ENCODE data around the gene GALNT2.
A peak's percentile ranks its signal among the peaks of the same experiment; 100 is the strongest.

GALNT2 gene

DNA sequence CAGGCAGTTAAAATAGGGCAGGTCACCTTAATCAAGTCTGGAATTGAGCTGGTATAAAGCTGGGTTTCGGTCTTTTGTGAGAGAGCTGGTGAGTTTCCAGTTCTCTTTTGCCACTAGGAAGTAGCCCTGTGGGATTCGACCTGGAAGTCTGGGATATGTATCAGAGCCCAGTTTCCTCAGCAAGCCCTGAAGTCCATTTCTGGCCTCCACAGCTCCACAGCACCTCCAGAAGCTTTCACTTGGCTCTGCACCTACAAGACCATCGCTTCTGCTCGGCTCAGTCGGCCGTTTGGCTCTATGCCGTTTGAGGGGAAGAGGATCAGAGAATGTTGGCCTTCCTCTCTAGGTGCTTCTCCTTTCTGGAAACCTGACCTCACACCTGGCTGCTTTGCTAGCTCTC lies 148.0 kb downstream of the GALNT2 start:
- H3K4me1 ChIP-seq: peaks cover 100% of the 10 kb centered on the region
- H3K27me3 ChIP-seq: no peaks in the 10 kb centered on the region
- peaks cover 72% of the 10 kb centered on the region for H3K36me3 ChIP-seq
- no peaks in the 10 kb centered on the region for H3K9me3 ChIP-seq
- H3K27ac ChIP-seq: peak overlapping the region; percentile 65
- peak overlapping the region; percentile 11; the same call in 1 of the 2 replicates for H3K4me3 ChIP-seq
- peak overlapping the region; percentile 61 for H3K9ac ChIP-seq
- peak overlapping the region; percentile 90 for H3K4me2 ChIP-seq
- no peak for TF ChIP-seq Cebpa-rat (IDR thresholded peaks at IDR 0.05)
- H4K20me1 ChIP-seq: peaks cover 94% of the 10 kb centered on the region

DNA sequence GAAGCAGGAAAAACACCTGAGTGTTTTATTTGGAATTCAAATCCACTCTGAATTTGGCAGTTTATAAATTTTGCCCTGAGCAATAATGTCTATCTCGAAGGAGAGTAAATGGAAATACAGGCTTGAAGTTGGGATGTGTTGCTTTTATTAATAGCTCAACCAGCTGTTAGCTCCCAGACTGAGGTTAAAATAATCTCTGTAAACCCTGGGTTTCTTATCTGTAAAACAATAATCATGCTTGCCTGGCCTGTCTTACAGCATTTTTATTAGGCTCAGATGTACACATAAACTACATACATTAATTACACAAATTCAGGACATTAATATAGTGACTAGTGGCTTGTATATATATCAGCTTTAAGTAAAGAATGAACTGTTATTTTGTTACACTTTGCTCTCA lies 148.5 kb downstream of the GALNT2 start:
- H3K9ac ChIP-seq: peak overlapping the region; percentile 61; the same call in 1 of the 2 replicates
- H3K4me3 ChIP-seq: peak overlapping the region; percentile 11; the same call in 1 of the 2 replicates
- TF ChIP-seq Cebpa-rat (IDR thresholded peaks at IDR 0.05): no peak
- H3K9me3 ChIP-seq: no peaks in the 10 kb centered on the region
- peak overlapping the region; percentile 65 for H3K27ac ChIP-seq
- peak overlapping the region; percentile 90 for H3K4me2 ChIP-seq
- H4K20me1 ChIP-seq: peaks cover 94% of the 10 kb centered on the region
- no peaks in the 10 kb centered on the region for H3K27me3 ChIP-seq
- peaks cover 74% of the 10 kb centered on the region for H3K36me3 ChIP-seq
- peaks cover 100% of the 10 kb centered on the region for H3K4me1 ChIP-seq

DNA sequence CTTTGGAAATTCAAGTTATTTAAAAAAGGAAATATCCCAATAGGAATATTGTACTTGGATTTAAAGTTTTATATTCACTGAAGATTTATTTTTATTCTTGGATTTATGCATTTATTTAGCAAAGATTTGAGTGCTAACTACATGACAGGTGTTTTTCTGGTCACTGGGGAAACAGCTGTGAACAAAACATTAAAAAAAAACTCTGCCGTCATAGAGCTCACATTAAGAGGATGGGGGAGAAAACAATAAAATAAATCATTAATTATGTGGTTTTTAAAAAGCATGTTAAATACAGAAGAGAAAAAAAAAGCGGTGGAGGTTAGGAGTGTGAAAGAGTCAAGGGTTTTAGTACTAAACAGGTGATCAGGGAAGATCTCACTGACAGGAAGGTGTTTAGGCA lies 149.9 kb downstream of the GALNT2 start:
- no peaks in the 10 kb centered on the region for H3K9me3 ChIP-seq
- H4K20me1 ChIP-seq: peaks cover 94% of the 10 kb centered on the region
- no peak overlapping the region for H3K9ac ChIP-seq
- no peak overlapping the region for H3K4me3 ChIP-seq
- H3K36me3 ChIP-seq: peaks cover 64% of the 10 kb centered on the region
- peak overlapping the region; percentile 90; the same call in 1 of the 2 replicates for H3K4me2 ChIP-seq
- 0 out of 2 replicates have a peak overlapping the region, but pooled peaks have one; percentile 42 for H3K27ac ChIP-seq
- TF ChIP-seq Cebpa-rat (IDR thresholded peaks at IDR 0.05): no peak
- no peaks in the 10 kb centered on the region for H3K27me3 ChIP-seq
- H3K4me1 ChIP-seq: peaks cover 100% of the 10 kb centered on the region

DNA sequence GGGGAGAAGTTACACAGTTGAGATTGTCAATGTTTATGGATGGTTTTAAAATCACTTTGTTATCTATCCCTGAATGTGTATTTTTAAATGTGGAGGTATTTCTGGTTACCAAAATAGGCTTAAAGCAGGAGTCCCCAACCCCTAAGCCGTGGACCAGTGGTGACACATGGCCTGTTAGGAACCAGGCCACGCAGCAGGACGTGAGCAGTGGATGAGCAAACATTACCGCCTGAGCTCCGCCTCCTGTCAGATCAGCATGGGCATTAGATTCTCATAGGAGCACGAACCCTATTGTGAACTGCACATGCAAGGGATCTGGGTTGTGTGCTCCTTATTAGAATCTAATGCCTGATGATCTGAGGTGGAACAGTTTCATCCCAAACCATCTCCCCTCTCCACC lies 151.6 kb downstream of the GALNT2 start:
- H3K27me3 ChIP-seq: no peaks in the 10 kb centered on the region
- H3K4me3 ChIP-seq: no peak overlapping the region
- peak overlapping the region; percentile 74 for H3K4me2 ChIP-seq
- H3K27ac ChIP-seq: no peak overlapping the region
- no peak for TF ChIP-seq Cebpa-rat (IDR thresholded peaks at IDR 0.05)
- H4K20me1 ChIP-seq: peaks cover 96% of the 10 kb centered on the region
- H3K4me1 ChIP-seq: peaks cover 99% of the 10 kb centered on the region
- peaks cover 70% of the 10 kb centered on the region for H3K36me3 ChIP-seq
- no peak overlapping the region for H3K9ac ChIP-seq
- no peaks in the 10 kb centered on the region for H3K9me3 ChIP-seq

DNA sequence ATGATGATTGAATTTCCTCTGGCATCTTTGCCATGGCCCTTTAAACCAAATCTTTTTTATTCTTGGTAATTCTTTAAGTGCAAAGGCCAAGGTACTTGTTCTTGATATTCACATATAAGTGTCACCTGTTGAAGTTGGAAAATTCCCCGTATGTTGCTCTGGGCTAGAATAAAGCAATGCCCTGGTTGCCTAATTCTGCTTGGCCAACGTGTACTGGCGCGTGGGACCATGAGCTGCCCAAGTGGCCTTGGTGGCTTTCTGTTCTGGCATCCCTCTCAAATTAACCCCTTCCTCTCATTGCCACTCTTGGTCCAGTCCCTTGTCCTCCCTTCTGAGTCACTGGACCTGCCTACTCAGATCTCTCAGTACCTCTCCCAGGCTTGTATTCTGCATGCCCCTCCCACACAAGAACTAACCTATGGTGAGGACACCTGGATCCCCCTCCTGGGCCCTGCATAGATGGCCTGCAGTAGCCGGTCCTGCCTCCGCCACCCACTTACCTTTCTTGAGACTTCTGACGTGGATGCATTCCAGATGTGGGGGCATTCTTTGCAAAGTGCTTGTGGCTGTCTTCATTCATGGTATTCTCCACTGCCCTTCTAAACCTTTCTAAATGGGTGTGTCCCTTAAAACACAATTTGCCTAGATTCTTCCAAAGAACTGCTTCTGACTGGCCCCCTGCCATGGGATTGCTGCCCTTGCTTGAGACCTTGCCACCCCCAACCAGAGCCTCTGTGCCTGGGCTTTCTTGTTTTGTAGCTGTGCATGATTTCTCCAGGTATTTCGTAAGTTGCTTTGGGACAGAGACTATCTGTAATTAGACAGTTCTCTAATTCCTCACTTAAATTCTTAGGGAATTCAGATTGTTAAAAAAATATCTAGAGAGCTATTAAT lies 152.4 kb downstream of the GALNT2 start:
- Histone ChIP-seq H3K4me2 (peak overlapping the region; percentile 74), H3K27ac (peak overlapping the region; percentile 35; the same call in 1 of the 2 replicates), H3K4me3 (no peak overlapping the region), H3K36me3 (peaks cover 72% of the 10 kb centered on the region), H3K9me3 (no peaks in the 10 kb centered on the region), H3K9ac (no peak overlapping the region), H4K20me1 (peaks cover 99% of the 10 kb centered on the region), H3K27me3 (no peaks in the 10 kb centered on the region), H3K4me1 (peaks cover 98% of the 10 kb centered on the region)
- TF ChIP-seq Cebpa-rat (IDR thresholded peaks at IDR 0.05): no peak

DNA sequence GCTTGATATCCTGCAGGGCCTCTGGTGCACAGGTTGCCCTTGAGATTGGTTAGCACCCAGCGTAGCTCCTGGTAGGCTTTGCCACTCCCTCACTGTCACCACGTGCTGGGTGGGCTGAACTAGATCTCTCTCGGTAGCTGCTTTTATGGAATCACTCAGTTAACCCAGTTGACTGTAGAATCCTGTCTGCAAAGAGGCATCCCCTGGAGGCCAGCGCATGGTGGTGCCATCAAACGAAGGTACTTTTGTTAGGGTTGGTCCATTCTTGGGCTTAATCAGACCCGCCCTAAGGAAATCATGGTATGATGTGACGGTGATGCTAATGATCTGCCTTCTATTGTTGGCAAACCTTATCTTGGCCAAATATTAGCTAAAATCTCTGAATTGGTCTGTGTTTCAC lies 153.4 kb downstream of the GALNT2 start:
- H3K4me1 ChIP-seq: peaks cover 91% of the 10 kb centered on the region

DNA sequence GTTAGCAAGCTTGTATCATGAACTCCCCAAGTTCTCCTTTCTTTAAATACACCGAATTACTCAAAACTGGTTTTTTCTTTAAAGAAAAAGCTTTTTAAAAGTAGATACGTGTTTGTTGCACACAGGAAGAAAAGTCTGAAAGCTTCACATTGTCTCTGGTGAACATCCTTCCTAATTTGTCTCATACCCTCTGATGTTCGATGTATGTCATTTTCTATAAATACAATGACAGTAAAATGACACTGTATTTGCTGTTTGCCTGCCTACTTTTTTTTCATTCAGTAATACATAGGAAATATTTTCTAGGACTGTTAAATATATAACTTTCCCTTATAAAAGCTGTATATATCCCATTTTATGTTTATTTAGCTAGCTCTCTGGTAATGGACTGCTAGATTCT lies 153.9 kb downstream of the GALNT2 start:
- H3K36me3 ChIP-seq: peaks cover 70% of the 10 kb centered on the region
- peak overlapping the region; percentile 34; the same call in 1 of the 2 replicates for H3K27ac ChIP-seq
- no peak overlapping the region for H3K4me3 ChIP-seq
- no peak overlapping the region for H3K9ac ChIP-seq
- H3K4me1 ChIP-seq: peaks cover 87% of the 10 kb centered on the region
- peak overlapping the region; percentile 74 for H3K4me2 ChIP-seq
- H3K9me3 ChIP-seq: no peaks in the 10 kb centered on the region
- no peak for TF ChIP-seq Cebpa-rat (IDR thresholded peaks at IDR 0.05)
- H3K27me3 ChIP-seq: no peaks in the 10 kb centered on the region
- peaks cover 99% of the 10 kb centered on the region for H4K20me1 ChIP-seq

More for the DNA sequence above, 153.4 kb downstream of the GALNT2 start:
- TF ChIP-seq Cebpa-rat (IDR thresholded peaks at IDR 0.05): no peak
- Histone ChIP-seq H3K27me3 (no peaks in the 10 kb centered on the region), H3K36me3 (peaks cover 70% of the 10 kb centered on the region), H3K4me2 (peak overlapping the region; percentile 74), H4K20me1 (peaks cover 99% of the 10 kb centered on the region), H3K27ac (peak overlapping the region; percentile 34; the same call in 1 of the 2 replicates), H3K9me3 (no peaks in the 10 kb centered on the region), H3K4me3 (no peak overlapping the region), H3K9ac (no peak overlapping the region)

DNA sequence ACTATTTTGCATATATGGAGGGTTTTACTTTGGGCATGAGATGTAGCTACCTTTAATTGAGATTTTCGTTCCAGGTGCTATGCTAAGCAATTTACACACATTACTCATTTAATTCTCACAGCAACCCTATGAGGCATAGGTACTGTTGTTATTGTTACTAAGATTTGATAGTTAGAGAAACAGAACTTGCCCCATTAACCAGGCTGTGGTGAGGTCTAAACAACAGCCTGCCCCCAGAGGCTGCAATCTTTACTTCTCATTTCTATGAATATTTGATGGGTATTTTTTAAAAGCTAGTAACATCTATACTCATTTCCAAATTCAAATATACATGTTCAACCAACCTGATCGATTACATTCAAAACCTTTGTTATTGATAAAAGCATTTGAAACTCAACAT lies 155.6 kb downstream of the GALNT2 start:
- peaks cover 73% of the 10 kb centered on the region for H3K4me1 ChIP-seq
- peak overlapping the region; percentile 35 for H3K4me2 ChIP-seq
- TF ChIP-seq Cebpa-rat (IDR thresholded peaks at IDR 0.05): no peak
- H3K9me3 ChIP-seq: no peaks in the 10 kb centered on the region
- no peaks in the 10 kb centered on the region for H3K27me3 ChIP-seq
- no peak overlapping the region for H3K27ac ChIP-seq
- H4K20me1 ChIP-seq: peaks cover 93% of the 10 kb centered on the region
- no peak overlapping the region for H3K9ac ChIP-seq
- H3K36me3 ChIP-seq: peaks cover 64% of the 10 kb centered on the region
- no peak overlapping the region for H3K4me3 ChIP-seq

DNA sequence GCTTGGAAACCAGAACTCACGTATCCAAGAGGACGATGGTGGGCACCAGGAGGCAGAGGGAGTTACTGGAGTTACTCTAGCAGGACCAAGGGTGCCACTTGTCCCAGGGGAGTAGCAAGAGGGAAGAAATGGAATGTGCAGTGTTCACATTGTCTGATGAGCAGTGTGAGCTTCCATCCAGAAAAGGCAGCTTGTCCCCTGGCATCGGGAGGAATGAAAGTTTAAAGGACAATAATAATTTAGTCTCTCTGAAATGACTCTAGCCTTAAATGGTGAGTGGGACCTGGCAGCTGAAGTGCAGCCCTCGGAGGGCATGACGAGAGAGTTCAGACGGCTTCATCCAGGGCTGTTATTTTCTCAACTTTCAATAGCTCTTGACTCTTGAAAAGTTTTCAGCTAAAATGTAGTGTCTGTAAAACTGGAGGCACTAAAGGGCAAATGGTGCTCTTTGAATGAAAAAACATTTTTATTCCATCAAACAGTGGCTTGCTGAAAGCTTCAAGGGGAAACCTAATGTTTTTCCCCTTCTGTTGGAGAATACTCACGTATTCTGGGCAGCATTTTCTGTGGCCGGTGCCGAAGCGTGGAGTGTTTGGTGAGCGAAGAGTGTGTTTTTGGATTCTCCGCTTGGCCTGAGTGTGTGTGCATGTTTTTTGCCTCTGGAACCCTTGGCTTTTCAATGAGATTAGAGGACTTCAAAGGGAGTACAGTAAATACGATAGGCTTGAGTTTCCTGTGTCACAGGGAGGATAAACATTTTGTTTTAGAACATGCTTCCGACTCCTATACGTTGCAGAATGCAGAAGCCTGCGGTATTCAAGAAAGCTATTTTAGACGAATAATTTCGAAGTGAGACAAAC lies 157.3 kb downstream of the GALNT2 start:
- H3K4me1 ChIP-seq: peaks cover 61% of the 10 kb centered on the region
- no peak overlapping the region for H3K9ac ChIP-seq
- H3K27ac ChIP-seq: no peak overlapping the region
- no peak overlapping the region for H3K4me2 ChIP-seq
- no peak overlapping the region for H3K4me3 ChIP-seq
- peaks cover 63% of the 10 kb centered on the region for H3K36me3 ChIP-seq
- H3K27me3 ChIP-seq: no peaks in the 10 kb centered on the region
- H4K20me1 ChIP-seq: peaks cover 93% of the 10 kb centered on the region
- no peak for TF ChIP-seq Cebpa-rat (IDR thresholded peaks at IDR 0.05)
- H3K9me3 ChIP-seq: no peaks in the 10 kb centered on the region
